Psoas muscle (tissue), 8 donors: ENCODE measurements around the gene HNRNPUL1. TPM values are rescaled to one million over a fixed set of nuclear protein-coding genes. Genes with fewer than 3 reads are reported as not detected.

Source experiments
- ATAC-seq, 4 donors: fragments of 200-7000 bp; cut with Tn5 transposase; one replicate each; pipeline ENCODE4 v1.9.1; 2020; ENCODE audit warnings: moderate library complexity in 3 of 4, mild to moderate bottlenecking in 2 of 4
- DNase-seq, 2 donors: peaks; one replicate each; pipeline ENCODE4 v3.0.0-alpha.2; 2020
- H3K27ac ChIP-seq: fragments of 200-600 bp; one replicate; pipeline ENCODE4 v1.8.0; 2022
- H3K27me3 ChIP-seq, 3 donors: fragments of 200-600 bp in 1 of 3; one replicate each; pipeline versions ENCODE4 v1.6.1 to v1.8.0; 2013 to 2022; ENCODE audit warnings: low read length in 2 of 3, mild to moderate bottlenecking in 2 of 3, moderate library complexity in 1 of 3; ENCODE audit not compliant: insufficient read depth in 3 of 3
- H3K36me3 ChIP-seq, 2 donors: fragments of 200-600 bp in 1 of 2; one replicate each; pipeline versions ENCODE4 v1.6.1 to v1.8.0; 2013 to 2022; ENCODE audit warnings: low read depth in 1 of 2, mild to moderate bottlenecking in 1 of 2, moderate library complexity in 1 of 2; ENCODE audit not compliant: insufficient read depth in 1 of 2
- H3K4me1 ChIP-seq: fragments of 200-600 bp; one replicate; pipeline ENCODE4 v1.8.0; 2022
- H3K4me3 ChIP-seq: fragments of 200-600 bp; one replicate; pipeline ENCODE4 v1.8.0; 2022; ENCODE audit warnings: mild to moderate bottlenecking
- H3K9me3 ChIP-seq: fragments of 200-600 bp; one replicate; pipeline ENCODE4 v1.8.0; 2022
- CTCF ChIP-seq: fragments of 200-600 bp; IDR thresholded peaks from one replicate; pipeline ENCODE4 v1.8.0; 2022; ENCODE audit warnings: antibody characterized with exemption
- WGBS, 3 donors: extraction: QIAGEN DNeasy Blood & Tissue Kit; methylation state at CpG; one replicate each; pipeline versions ENCODE4 v1.1.6 to v1.1.7; 2013; 5-methylcytosine and 5-hydroxymethylcytosine counted together
- intact Hi-C, 2 donors: fragments of 100-400 bp; cut with DNase I; formaldehyde crosslinking; loops; one replicate each; pipeline versions ENCODE4 v1.11.0 to v1.14.2; 2022
- polyA plus RNA-seq, 3 donors: library from polyadenylated mRNA; stranded (reverse); fragments of 200-250 nt; gene quantifications; one replicate each; pipeline ENCODE4 v1.2.3, GENCODE V29; 2013
- total RNA-seq, 4 donors: library from RNA; stranded (reverse); fragmentation: NEBNext Ultra II Directional in 2 of 4; extraction: Animal tissue kit (Norgen Biotek cat#: 25700) in 2 of 4; gene quantifications; one replicate each; pipeline versions ENCODE4 v1.2.1 to v1.2.4, GENCODE V29; 2021 to 2023
- donor health status: healthy with polysubstance abuse.
- donor health status: DM: no; HTN: no; CAD: no; lungs with moderate emphysema.
- donor health status: Bipolar disorder and iron deficiency.
- donor health status: healthy.
- donor health status: DM: yes; HTN: yes; CAD: no.
- donor health status: DM: no; HTN: no; CAD: no.
- donor health status: DM: no; HTN: no; CAD: no.
- donor health status: DM: yes; HTN: yes; CAD: no.

The HNRNPUL1 gene
- total and polyA plus RNA-seq, 7 donors: 54.3 to 129 (median 82.3) TPM

GRCh38 chr19:41239363-41239762 is 24.8 kb upstream of the HNRNPUL1 start:
- Histone ChIP-seq H3K9me3 (no peaks in the 10 kb centered on the region), H3K4me1 (no peaks in the 10 kb centered on the region), H3K4me3 (no peak overlapping the region), H3K27ac (no peak overlapping the region), H3K36me3 (peaks cover 0 to 9% of the 10 kb centered on the region in 2 donors), H3K27me3 (peaks cover 0 to 5% (median 0%) of the 10 kb centered on the region in 3 donors)
- no peak for DNase-seq
- no peak for ATAC-seq
- intact Hi-C loops: no loop called here
- WGBS, 3 donors: 78 to 92% (median 82%) methylated on average over 9 of the region's 9 CpGs
- no peak for TF ChIP-seq CTCF

GRCh38 chr19:41239961-41240574 is 24.1 kb upstream of the HNRNPUL1 start:
- intact Hi-C loops: no loop called here
- H3K4me1 ChIP-seq: no peaks in the 10 kb centered on the region
- TF ChIP-seq CTCF: no peak
- H3K27me3 ChIP-seq: peaks cover 0 to 5% (median 0%) of the 10 kb centered on the region in 3 donors
- H3K9me3 ChIP-seq: no peaks in the 10 kb centered on the region
- ATAC-seq (no peak), DNase-seq (no peak)
- H3K27ac ChIP-seq: no peak overlapping the region
- no peak overlapping the region for H3K4me3 ChIP-seq
- peaks cover 0 to 9% of the 10 kb centered on the region in 2 donors for H3K36me3 ChIP-seq
- WGBS, 3 donors: 93 to 98% (median 97%) methylated on average over 2 of the region's 2 CpGs

GRCh38 chr19:41241859-41242258 is 22.3 kb upstream of the HNRNPUL1 start:
- H3K36me3 ChIP-seq: peaks cover 0 to 9% of the 10 kb centered on the region in 2 donors
- H3K4me1 ChIP-seq: no peaks in the 10 kb centered on the region
- 82 to 92% (median 87%) methylated on average over 5 of the region's 5 CpGs for WGBS, 3 donors
- intact Hi-C loops: no loop called here
- no peak for ATAC-seq
- DNase-seq: no peak
- no peaks in the 10 kb centered on the region for H3K9me3 ChIP-seq
- no peak for TF ChIP-seq CTCF
- no peak overlapping the region for H3K27ac ChIP-seq
- H3K27me3 ChIP-seq: peaks cover 0 to 5% (median 0%) of the 10 kb centered on the region in 3 donors
- H3K4me3 ChIP-seq: no peak overlapping the region

- 75 to 89% (median 88%) methylated on average over 4 of the region's 4 CpGs for WGBS, 3 donors
- intact Hi-C loops: no loop called here
- peaks cover 0 to 20% of the 10 kb centered on the region in 2 donors for H3K36me3 ChIP-seq
Measured at GRCh38 chr19:41244117-41244516, 20.1 kb upstream of the HNRNPUL1 start.

More at GRCh38 chr19:41244117-41244516, 20.1 kb upstream of the HNRNPUL1 start:
- no peaks in the 10 kb centered on the region for H3K9me3 ChIP-seq
- no peak for DNase-seq
- no peak overlapping the region for H3K27ac ChIP-seq
- ATAC-seq: no peak
- H3K4me3 ChIP-seq: no peak overlapping the region
- H3K4me1 ChIP-seq: no peaks in the 10 kb centered on the region
- no peak for TF ChIP-seq CTCF
- H3K27me3 ChIP-seq: peaks cover 0 to 5% (median 0%) of the 10 kb centered on the region in 3 donors
